ENCODE measurements around the gene NT5C2.

GRCh38 chr10:103197903-103198302 is 4.8 kb upstream of the NT5C2 start:
- TF ChIP-seq CTCF (IDR thresholded peaks at IDR 0.05) (no peak), POLR2A (IDR thresholded peaks at IDR 0.05) (no peak), EP300 (IDR thresholded peaks at IDR 0.05) (no peak)

Measured in sigmoid colon (tissue), 4 donors.